SH-SY5Y (cell line): Measurements from ENCODE around the gene TOP1.

Experiments used
- GATA2 ChIP-seq: IDR thresholded peaks from 2 replicates; pipeline ENCODE4 v1.6.1; 2011; ENCODE audit warnings: mild to moderate bottlenecking, low read depth, low read length
- GATA3 ChIP-seq: IDR thresholded peaks from 2 replicates; pipeline ENCODE4 v1.6.1; 2011; ENCODE audit warnings: low read depth, mild to moderate bottlenecking, low read length, moderate library complexity

- TF ChIP-seq GATA2: no peak
- TF ChIP-seq GATA3: no peak
These were observed 25.8 kb upstream of the TOP1 start for GRCh38 chr20:41002842-41003142.
